HL-60 (cell line): ENCODE measurements around the gene RNF224.

Source experiments
- DNase-seq, 2 experiments: peaks; one replicate each; pipeline ENCODE4 v3.0.0-alpha.2; 2010 to 2020; ENCODE audit warnings: low read depth in 1 of 2, low spot score in 1 of 2
- H3K27ac ChIP-seq: fragments of 250-450 bp; sonication (Bioruptor Pico); replicated peaks from 2 replicates; pipeline ENCODE4 v1.5.1; 2020; ENCODE audit warnings: mild to moderate bottlenecking, moderate library complexity
- H3K27me3 ChIP-seq: fragments of 250-450 bp; sonication (Bioruptor Pico); 2 replicates; pipeline ENCODE4 v1.5.1; 2021; ENCODE audit warnings: mild to moderate bottlenecking, moderate library complexity; ENCODE audit not compliant: insufficient read depth, poor library complexity, severe bottlenecking
- H3K4me3 ChIP-seq: replicated peaks from 2 replicates; pipeline ENCODE4 v1.5.1; 2011; ENCODE audit warnings: mild to moderate bottlenecking, control low read depth, low read length; ENCODE audit not compliant: insufficient read depth
- GABPA ChIP-seq: IDR thresholded peaks from 2 replicates; pipeline ENCODE4 v1.6.1; 2012; ENCODE audit warnings: low read depth
- POLR2AphosphoS5 ChIP-seq: IDR thresholded peaks from 2 replicates; pipeline ENCODE4 v1.6.1; 2012; ENCODE audit warnings: low read depth
- SPI1 ChIP-seq: IDR thresholded peaks from 2 replicates; pipeline ENCODE4 v1.6.1; 2012; ENCODE audit warnings: low read depth, mild to moderate bottlenecking, borderline replicate concordance
- TF ChIP-seq, protein P1 (sequence below): IDR thresholded peaks from one replicate; pipeline ENCODE4 v1.5.1; 2011; ENCODE audit warnings: low read length, control low read depth, inconsistent platforms; ENCODE audit not compliant: insufficient read depth
- TF ChIP-seq, protein P2 (sequence below): IDR thresholded peaks from 2 replicates; pipeline ENCODE4 v1.6.1; 2012; ENCODE audit warnings: low read depth; ENCODE audit not compliant: insufficient replicate concordance

RNF224 gene

GRCh38 chr9:137198051-137198901 lies 29.0 kb upstream of the RNF224 start:
- H3K27me3 ChIP-seq, result no peaks in the 10 kb centered on the region
- no peak overlapping the region for H3K4me3 ChIP-seq
- TF ChIP-seq, protein P1, sequence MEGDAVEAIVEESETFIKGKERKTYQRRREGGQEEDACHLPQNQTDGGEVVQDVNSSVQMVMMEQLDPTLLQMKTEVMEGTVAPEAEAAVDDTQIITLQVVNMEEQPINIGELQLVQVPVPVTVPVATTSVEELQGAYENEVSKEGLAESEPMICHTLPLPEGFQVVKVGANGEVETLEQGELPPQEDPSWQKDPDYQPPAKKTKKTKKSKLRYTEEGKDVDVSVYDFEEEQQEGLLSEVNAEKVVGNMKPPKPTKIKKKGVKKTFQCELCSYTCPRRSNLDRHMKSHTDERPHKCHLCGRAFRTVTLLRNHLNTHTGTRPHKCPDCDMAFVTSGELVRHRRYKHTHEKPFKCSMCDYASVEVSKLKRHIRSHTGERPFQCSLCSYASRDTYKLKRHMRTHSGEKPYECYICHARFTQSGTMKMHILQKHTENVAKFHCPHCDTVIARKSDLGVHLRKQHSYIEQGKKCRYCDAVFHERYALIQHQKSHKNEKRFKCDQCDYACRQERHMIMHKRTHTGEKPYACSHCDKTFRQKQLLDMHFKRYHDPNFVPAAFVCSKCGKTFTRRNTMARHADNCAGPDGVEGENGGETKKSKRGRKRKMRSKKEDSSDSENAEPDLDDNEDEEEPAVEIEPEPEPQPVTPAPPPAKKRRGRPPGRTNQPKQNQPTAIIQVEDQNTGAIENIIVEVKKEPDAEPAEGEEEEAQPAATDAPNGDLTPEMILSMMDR, result no peak
- TF ChIP-seq, protein P2, sequence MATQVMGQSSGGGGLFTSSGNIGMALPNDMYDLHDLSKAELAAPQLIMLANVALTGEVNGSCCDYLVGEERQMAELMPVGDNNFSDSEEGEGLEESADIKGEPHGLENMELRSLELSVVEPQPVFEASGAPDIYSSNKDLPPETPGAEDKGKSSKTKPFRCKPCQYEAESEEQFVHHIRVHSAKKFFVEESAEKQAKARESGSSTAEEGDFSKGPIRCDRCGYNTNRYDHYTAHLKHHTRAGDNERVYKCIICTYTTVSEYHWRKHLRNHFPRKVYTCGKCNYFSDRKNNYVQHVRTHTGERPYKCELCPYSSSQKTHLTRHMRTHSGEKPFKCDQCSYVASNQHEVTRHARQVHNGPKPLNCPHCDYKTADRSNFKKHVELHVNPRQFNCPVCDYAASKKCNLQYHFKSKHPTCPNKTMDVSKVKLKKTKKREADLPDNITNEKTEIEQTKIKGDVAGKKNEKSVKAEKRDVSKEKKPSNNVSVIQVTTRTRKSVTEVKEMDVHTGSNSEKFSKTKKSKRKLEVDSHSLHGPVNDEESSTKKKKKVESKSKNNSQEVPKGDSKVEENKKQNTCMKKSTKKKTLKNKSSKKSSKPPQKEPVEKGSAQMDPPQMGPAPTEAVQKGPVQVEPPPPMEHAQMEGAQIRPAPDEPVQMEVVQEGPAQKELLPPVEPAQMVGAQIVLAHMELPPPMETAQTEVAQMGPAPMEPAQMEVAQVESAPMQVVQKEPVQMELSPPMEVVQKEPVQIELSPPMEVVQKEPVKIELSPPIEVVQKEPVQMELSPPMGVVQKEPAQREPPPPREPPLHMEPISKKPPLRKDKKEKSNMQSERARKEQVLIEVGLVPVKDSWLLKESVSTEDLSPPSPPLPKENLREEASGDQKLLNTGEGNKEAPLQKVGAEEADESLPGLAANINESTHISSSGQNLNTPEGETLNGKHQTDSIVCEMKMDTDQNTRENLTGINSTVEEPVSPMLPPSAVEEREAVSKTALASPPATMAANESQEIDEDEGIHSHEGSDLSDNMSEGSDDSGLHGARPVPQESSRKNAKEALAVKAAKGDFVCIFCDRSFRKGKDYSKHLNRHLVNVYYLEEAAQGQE, result no peak
- no peak for TF ChIP-seq SPI1
- TF ChIP-seq POLR2AphosphoS5, result no peak
- no peak for TF ChIP-seq GABPA
- no peak overlapping the region for H3K27ac ChIP-seq
- no peak for DNase-seq

DNA sequence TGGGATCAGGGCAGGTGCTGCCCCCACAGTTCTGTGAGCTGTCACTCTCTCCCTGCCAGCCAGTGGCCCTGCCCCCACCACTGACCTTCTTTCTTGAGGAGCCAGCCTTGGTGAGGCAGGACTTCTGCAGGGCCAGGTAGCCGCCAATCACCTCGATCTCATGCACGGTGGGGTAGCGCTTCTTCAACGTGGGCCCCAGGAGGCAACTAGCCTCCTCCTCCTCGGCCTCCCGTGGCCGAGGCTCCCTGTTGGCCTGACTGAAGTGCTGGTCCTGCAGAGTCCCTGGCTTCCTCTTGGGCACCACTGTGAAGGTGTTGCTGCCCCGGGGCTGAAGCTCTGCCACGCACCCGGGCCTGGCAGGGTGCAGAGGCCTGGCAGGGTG lies 28.4 kb upstream of the RNF224 start:
- Histone ChIP-seq H3K4me3 (no peak overlapping the region; the same call in 1 of the 2 replicates), H3K27me3 (no peaks in the 10 kb centered on the region), H3K27ac (no peak overlapping the region)
- no peak for TF ChIP-seq GABPA
- TF ChIP-seq, protein P2, result no peak
- TF ChIP-seq POLR2AphosphoS5, result no peak
- TF ChIP-seq SPI1, result no peak
- DNase-seq, result no peak

- TF ChIP-seq GABPA, result no peak
- TF ChIP-seq SPI1, result no peak
- TF ChIP-seq, protein P2, result no peak
- TF ChIP-seq, protein P1, result no peak
- TF ChIP-seq POLR2AphosphoS5, result no peak
- Histone ChIP-seq H3K27ac (no peak overlapping the region), H3K27me3 (no peaks in the 10 kb centered on the region), H3K4me3 (peak overlapping the region; percentile 36)
- no peak for DNase-seq
Observed at GRCh38 chr9:137199411-137200121, 27.7 kb upstream of the RNF224 start.
